Mucosa of descending colon (tissue), 3 donors: ENCODE results near the gene DPP10. TPM values are rescaled to one million over a fixed set of nuclear protein-coding genes. Genes with fewer than 3 reads are reported as not detected.

ENCODE experiments used
- ATAC-seq: fragments of 200-7000 bp; cut with Tn5 transposase; one replicate; pipeline ENCODE4 v1.9.1; 2020; ENCODE audit warnings: mild to moderate bottlenecking, moderate library complexity
- DNase-seq, 3 donors: peaks; one replicate each; pipeline ENCODE4 v3.0.0-alpha.2; 2020
- H3K36me3 ChIP-seq: fragments of 200-600 bp; one replicate; pipeline ENCODE4 v1.8.0; 2021; ENCODE audit warnings: low read depth, mild to moderate bottlenecking
- H3K4me1 ChIP-seq: fragments of 200-600 bp; one replicate; pipeline ENCODE4 v1.8.0; 2021; ENCODE audit warnings: low read depth, mild to moderate bottlenecking
- H3K4me3 ChIP-seq: fragments of 200-600 bp; one replicate; pipeline ENCODE4 v1.8.0; 2021; ENCODE audit warnings: mild to moderate bottlenecking
- H3K9me3 ChIP-seq: fragments of 200-600 bp; one replicate; pipeline ENCODE4 v1.8.0; 2021; ENCODE audit warnings: mild to moderate bottlenecking
- CTCF ChIP-seq: fragments of 200-600 bp; IDR thresholded peaks from one replicate; pipeline ENCODE4 v1.8.0; 2022; ENCODE audit warnings: antibody characterized with exemption, mild to moderate bottlenecking
- intact Hi-C, 2 donors: fragments of 100-400 bp; cut with DNase I in 1 of 2; cut with micrococcal nuclease in 1 of 2; formaldehyde crosslinking; loops; one replicate each; pipeline versions ENCODE4 v1.11.0 to v1.11.1; 2022; cut with DNase I, micrococcal nuclease
- total RNA-seq, 3 donors: library from RNA; stranded (reverse); fragmentation: NEBNext Ultra II Directional in 2 of 3; extraction: Animal tissue kit (Norgen Biotek cat#: 25700) in 2 of 3; gene quantifications; one replicate each; pipeline versions ENCODE4 v1.2.1 to v1.2.4, GENCODE V29; 2021 to 2023
- donor health status: DM: no; HTN: no; CAD: no; lungs with moderate emphysema.
- donor health status: DM: no; HTN: no; CAD: no.
- donor health status: DM: no; HTN: yes; CAD: no.

The DPP10 gene
- total RNA-seq, 3 donors from 2014 or later = 6.3 to 12.2 (median 6.9) TPM

DNA sequence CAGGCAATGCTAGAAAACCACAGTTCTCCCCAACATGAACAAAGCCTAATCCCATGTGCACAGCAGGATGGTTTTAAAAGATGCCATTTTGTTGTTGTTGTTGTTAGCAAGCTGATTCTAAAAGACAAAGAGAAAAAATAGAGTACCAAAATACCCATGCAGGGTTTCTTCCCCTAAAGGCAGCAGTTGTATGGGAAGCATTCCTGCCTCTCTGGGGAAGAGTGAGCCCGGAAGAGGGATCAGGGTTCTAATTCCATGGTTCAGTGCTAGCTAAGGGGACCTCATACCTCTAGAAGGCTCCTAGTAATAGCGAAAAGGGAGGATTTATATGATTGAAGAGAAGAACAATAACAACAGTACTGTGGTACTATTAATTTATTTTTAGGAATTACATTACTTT lies 327.6 kb downstream of the DPP10 start:
- Histone ChIP-seq H3K36me3 (no peaks in the 10 kb centered on the region), H3K9me3 (no peaks in the 10 kb centered on the region), H3K4me1 (no peaks in the 10 kb centered on the region), H3K4me3 (no peak overlapping the region)
- ATAC-seq (no peak), DNase-seq (no peak)
- intact Hi-C loops = no loop called here
- TF ChIP-seq CTCF = no peak

GRCh38 chr2:114784046-114784445 lies 341.6 kb downstream of the DPP10 start:
- no peak for ATAC-seq
- no peak for DNase-seq
- no peak for TF ChIP-seq CTCF
- Histone ChIP-seq H3K4me1 (no peaks in the 10 kb centered on the region), H3K36me3 (no peaks in the 10 kb centered on the region), H3K4me3 (no peak overlapping the region), H3K9me3 (no peaks in the 10 kb centered on the region)
- intact Hi-C loops = no loop called here

DNA sequence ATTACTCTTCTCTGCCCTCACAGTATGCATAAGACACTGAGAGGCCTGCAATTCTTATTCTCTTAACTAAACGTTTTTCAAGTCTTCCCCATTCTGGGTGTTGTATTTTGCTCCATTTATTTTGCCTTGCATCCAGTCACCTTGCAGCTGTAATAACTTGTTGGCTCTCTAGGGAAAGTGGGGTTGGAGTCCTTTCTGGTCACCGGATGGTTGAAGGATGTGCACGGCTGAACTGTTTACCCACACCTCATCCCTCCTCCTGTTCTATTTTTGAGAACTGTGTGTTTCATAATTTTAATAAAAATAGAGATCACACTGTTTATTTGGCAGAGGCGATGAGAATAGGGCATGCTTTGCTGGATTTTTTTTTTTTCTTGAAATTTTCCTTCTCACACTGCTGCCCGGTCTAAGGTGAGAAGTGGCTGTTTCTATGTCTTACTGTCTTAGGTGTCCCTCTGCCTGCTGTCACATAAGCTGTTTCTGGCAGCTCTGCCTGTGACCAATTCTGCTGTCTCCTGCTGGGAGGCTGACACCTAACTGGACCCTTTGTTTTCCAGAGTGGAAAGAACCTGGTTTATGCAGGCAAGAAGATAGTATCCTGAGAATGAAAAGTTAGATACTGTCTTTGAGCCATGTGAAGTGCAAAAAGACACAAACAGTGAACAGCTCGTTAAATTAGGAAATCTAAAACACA lies 342.6 kb downstream of the DPP10 start:
- ATAC-seq = no peak
- intact Hi-C loops = no loop called here
- H3K4me3 ChIP-seq = no peak overlapping the region
- no peaks in the 10 kb centered on the region for H3K9me3 ChIP-seq
- no peak for DNase-seq
- no peaks in the 10 kb centered on the region for H3K4me1 ChIP-seq
- no peaks in the 10 kb centered on the region for H3K36me3 ChIP-seq
- TF ChIP-seq CTCF = no peak

- Histone ChIP-seq H3K9me3 (no peaks in the 10 kb centered on the region), H3K4me3 (no peak overlapping the region), H3K4me1 (no peaks in the 10 kb centered on the region), H3K36me3 (no peaks in the 10 kb centered on the region)
- intact Hi-C loops = no loop called here
- TF ChIP-seq CTCF = no peak
- DNase-seq = no peak
- no peak for ATAC-seq
Measured at GRCh38 chr2:114786901-114787300, 344.5 kb downstream of the DPP10 start.

GRCh38 chr2:114787486-114787885 lies 345.0 kb downstream of the DPP10 start:
- intact Hi-C loops = no loop called here
- no peak for DNase-seq
- H3K36me3 ChIP-seq = no peaks in the 10 kb centered on the region
- H3K4me1 ChIP-seq = no peaks in the 10 kb centered on the region
- TF ChIP-seq CTCF = no peak
- no peaks in the 10 kb centered on the region for H3K9me3 ChIP-seq
- no peak for ATAC-seq
- no peak overlapping the region for H3K4me3 ChIP-seq

- Histone ChIP-seq H3K9me3 (no peaks in the 10 kb centered on the region), H3K4me3 (no peak overlapping the region), H3K4me1 (no peaks in the 10 kb centered on the region), H3K36me3 (no peaks in the 10 kb centered on the region)
- DNase-seq (no peak), ATAC-seq (no peak)
- intact Hi-C loops = no loop called here
- TF ChIP-seq CTCF = no peak
Measured at GRCh38 chr2:114789989-114790388, 347.5 kb downstream of the DPP10 start.
